GM18873 (cell line): ENCODE data around the gene CACNA2D4.

Experiments
- ATAC-seq: cut with Tn5 transposase; IDR thresholded peaks from one replicate; pipeline ENCODE4 v1.9.1; 2021; ENCODE audit warnings: mild to moderate bottlenecking, moderate library complexity, moderate number of reproducible peaks; ENCODE audit not compliant: unreplicated experiment, low FRiP score

Gene CACNA2D4

GRCh38 chr12:1920436-1920835 is 2.0 kb upstream of the CACNA2D4 start:
- ATAC-seq, result no peak

- no peak for ATAC-seq
These were observed 1.3 kb upstream of the CACNA2D4 start for GRCh38 chr12:1919763-1920162.

- no peak for ATAC-seq
These were observed 832 bp upstream of the CACNA2D4 start for GRCh38 chr12:1919284-1919683.

- no peak for ATAC-seq
These were observed 408 bp upstream of the CACNA2D4 start for GRCh38 chr12:1918884-1919236.

GRCh38 chr12:1917172-1918070 is 1.0 kb downstream of the CACNA2D4 start:
- ATAC-seq, result no peak

GRCh38 chr12:1916371-1917171 is 1.9 kb downstream of the CACNA2D4 start:
- no peak for ATAC-seq

GRCh38 chr12:1915082-1915968 is 3.1 kb downstream of the CACNA2D4 start:
- no peak for ATAC-seq

GRCh38 chr12:1914114-1914911 is 4.1 kb downstream of the CACNA2D4 start:
- no peak for ATAC-seq

GRCh38 chr12:1913377-1914113 is 4.9 kb downstream of the CACNA2D4 start:
- ATAC-seq, result no peak

GRCh38 chr12:1912580-1913376 is 5.7 kb downstream of the CACNA2D4 start:
- ATAC-seq, result no peak

- no peak for ATAC-seq
These were observed 6.6 kb downstream of the CACNA2D4 start for GRCh38 chr12:1911598-1912575.

- no peak for ATAC-seq
These were observed 8.0 kb downstream of the CACNA2D4 start for GRCh38 chr12:1910468-1910867.

GRCh38 chr12:1908758-1909157 is 9.7 kb downstream of the CACNA2D4 start:
- no peak for ATAC-seq

- ATAC-seq, result no peak
These were observed 10.5 kb downstream of the CACNA2D4 start for GRCh38 chr12:1907652-1908611.

- ATAC-seq, result no peak
These were observed 11.9 kb downstream of the CACNA2D4 start for GRCh38 chr12:1906579-1906978.

- ATAC-seq, result no peak
These were observed 13.6 kb downstream of the CACNA2D4 start for GRCh38 chr12:1904875-1905274.
